Measurements from ENCODE around the gene CIAO2B. TPM values are rescaled to one million over a fixed set of nuclear protein-coding genes. Genes with fewer than 3 reads are reported as not detected.

The CIAO2B gene
- total RNA-seq, 1 experiment from 2014 or later: 83.0 TPM

DNA sequence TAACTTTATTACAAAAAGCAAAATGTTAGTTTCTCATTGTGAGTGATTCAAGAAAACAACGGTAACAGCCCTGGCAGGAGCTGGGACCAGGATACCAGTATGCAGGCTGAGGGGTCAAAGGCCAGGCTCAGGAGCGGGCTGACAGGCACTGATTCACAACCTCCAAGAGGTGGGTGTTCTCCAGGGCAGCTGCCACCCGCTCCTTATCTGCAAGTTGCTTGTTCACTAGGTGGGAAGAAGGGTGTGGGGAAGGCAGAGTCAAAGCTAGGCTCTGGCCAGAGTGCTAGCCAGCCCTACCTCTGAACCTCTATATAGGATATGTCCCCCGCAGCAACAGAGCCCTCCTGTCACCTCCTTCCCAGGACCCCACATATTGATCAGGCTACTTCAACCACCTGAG lies 2.1 kb downstream of the CIAO2B start:
- no peaks in the 10 kb centered on the region for H3K9me3 Mint-ChIP-seq
- H3K27me3 Mint-ChIP-seq (ENCODE audit: low read depth): peaks cover 14% of the 10 kb centered on the region
- H3K27ac ChIP-seq (ENCODE audit: insufficient read length, low read depth, low read length): no peak overlapping the region
- H3K9me3 ChIP-seq (ENCODE audit: control insufficient read depth, low read depth, low read length): no peaks in the 10 kb centered on the region
- H3K27me3 ChIP-seq (ENCODE audit: insufficient read depth, low read length): no peaks in the 10 kb centered on the region
- H3K9ac ChIP-seq (ENCODE audit: extremely low read depth, insufficient read length, low read length): no peak overlapping the region
- no peak overlapping the region for H3K14ac ChIP-seq (ENCODE audit: insufficient read depth, low read length)
- no peak overlapping the region for H3T11ph ChIP-seq (ENCODE audit: low read length)
- H3K56ac ChIP-seq (ENCODE audit: insufficient read length, low read depth, low read length): no peak overlapping the region
- H3K23me2 ChIP-seq (ENCODE audit: insufficient read length, low read depth, low read length, poor library complexity, severe bottlenecking): peaks cover 16% of the 10 kb centered on the region
- peak overlapping the region; percentile 96 to 97; a peak in 4 of 5 replicates for H3K4me3 Mint-ChIP-seq
- TF ChIP-seq, protein P1, sequence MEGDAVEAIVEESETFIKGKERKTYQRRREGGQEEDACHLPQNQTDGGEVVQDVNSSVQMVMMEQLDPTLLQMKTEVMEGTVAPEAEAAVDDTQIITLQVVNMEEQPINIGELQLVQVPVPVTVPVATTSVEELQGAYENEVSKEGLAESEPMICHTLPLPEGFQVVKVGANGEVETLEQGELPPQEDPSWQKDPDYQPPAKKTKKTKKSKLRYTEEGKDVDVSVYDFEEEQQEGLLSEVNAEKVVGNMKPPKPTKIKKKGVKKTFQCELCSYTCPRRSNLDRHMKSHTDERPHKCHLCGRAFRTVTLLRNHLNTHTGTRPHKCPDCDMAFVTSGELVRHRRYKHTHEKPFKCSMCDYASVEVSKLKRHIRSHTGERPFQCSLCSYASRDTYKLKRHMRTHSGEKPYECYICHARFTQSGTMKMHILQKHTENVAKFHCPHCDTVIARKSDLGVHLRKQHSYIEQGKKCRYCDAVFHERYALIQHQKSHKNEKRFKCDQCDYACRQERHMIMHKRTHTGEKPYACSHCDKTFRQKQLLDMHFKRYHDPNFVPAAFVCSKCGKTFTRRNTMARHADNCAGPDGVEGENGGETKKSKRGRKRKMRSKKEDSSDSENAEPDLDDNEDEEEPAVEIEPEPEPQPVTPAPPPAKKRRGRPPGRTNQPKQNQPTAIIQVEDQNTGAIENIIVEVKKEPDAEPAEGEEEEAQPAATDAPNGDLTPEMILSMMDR (conservative IDR thresholded peaks at IDR 0.05): no peak
- no peaks in the 10 kb centered on the region for H4K20me1 ChIP-seq (ENCODE audit: control insufficient read depth, insufficient read depth, insufficient read length)
- no peak overlapping the region for H2AK5ac ChIP-seq (ENCODE audit: insufficient read length, low read length)
- H2BK12ac ChIP-seq (ENCODE audit: insufficient read length, low read depth, low read length): no peak overlapping the region
- no peak overlapping the region for H4K91ac ChIP-seq (ENCODE audit: insufficient read length, low read depth, low read length)
- H2BK15ac ChIP-seq (ENCODE audit: low read depth, low read length): no peak overlapping the region
- no peak overlapping the region for H2BK5ac ChIP-seq (ENCODE audit: insufficient read length, low read length)
- H4K8ac ChIP-seq (replicated peaks; ENCODE audit: insufficient read length, low read depth, low read length): no peak overlapping the region
- H3K36me3 Mint-ChIP-seq (ENCODE audit: insufficient read depth in 1 of 3, low read depth in 3 of 3): peaks cover 5 to 15% (median 6%) of the 10 kb centered on the region in 3 experiments
- no peaks in the 10 kb centered on the region for H3K79me1 ChIP-seq (ENCODE audit: insufficient read depth, low read depth, low read length, poor library complexity, severe bottlenecking)
- H3K18ac ChIP-seq (ENCODE audit: insufficient read length, low read depth, low read length): no peak overlapping the region
- H3K27ac Mint-ChIP-seq: no peak overlapping the region
- no peak overlapping the region for H2BK120ac ChIP-seq (ENCODE audit: low read depth, low read length, poor library complexity, severe bottlenecking)
- H3K79me2 ChIP-seq (ENCODE audit: insufficient read depth, low read length): no peaks in the 10 kb centered on the region
- H4K5ac ChIP-seq (ENCODE audit: insufficient read length, low read depth, low read length): no peak overlapping the region
- H2AFZ ChIP-seq (ENCODE audit: low read length): no peak overlapping the region
- H3K4me2 ChIP-seq (ENCODE audit: insufficient read depth, insufficient read length, low read length): no peak overlapping the region
- no CpG with 5 or more reads among the region's 4 CpGs for WGBS (ENCODE audit: extremely low coverage, insufficient read length, low lambda C conversion rate)
- peaks cover 24 to 34% of the 10 kb centered on the region in 2 experiments for H3K4me1 Mint-ChIP-seq
- no peaks in the 10 kb centered on the region for H3K4me1 ChIP-seq (ENCODE audit: insufficient read depth, low read length)
- H2BK20ac ChIP-seq (ENCODE audit: low read depth, low read length, poor library complexity, severe bottlenecking): no peak overlapping the region
- no peak overlapping the region for H3K4ac ChIP-seq (ENCODE audit: low read depth, low read length)
- DNase-seq: no peak
- H3K23ac ChIP-seq (ENCODE audit: insufficient read length, low read depth, low read length): no peak overlapping the region
